Mucosa of stomach (tissue), 1 donor: ENCODE measurements around the gene SH3RF3.

Experiments
- H3K27me3 ChIP-seq: one replicate; pipeline ENCODE4 v1.7.0; 2013; ENCODE audit warnings: mild to moderate bottlenecking, low read length; ENCODE audit not compliant: control insufficient read depth, insufficient read depth
- H3K36me3 ChIP-seq: one replicate; pipeline ENCODE4 v1.7.0; 2013; ENCODE audit warnings: low read length; ENCODE audit not compliant: control insufficient read depth, insufficient read depth
- H3K4me1 ChIP-seq: one replicate; pipeline ENCODE4 v1.7.0; 2013; ENCODE audit warnings: mild to moderate bottlenecking, low read length; ENCODE audit not compliant: control insufficient read depth, insufficient read depth
- H3K4me3 ChIP-seq: one replicate; pipeline ENCODE4 v1.7.0; 2013; ENCODE audit warnings: low read length
- H3K9ac ChIP-seq: one replicate; pipeline ENCODE4 v1.7.0; 2013; ENCODE audit warnings: mild to moderate bottlenecking, low read length, moderate library complexity
- H3K9me3 ChIP-seq: one replicate; pipeline ENCODE4 v1.7.0; 2013; ENCODE audit warnings: mild to moderate bottlenecking, low read length, moderate library complexity; ENCODE audit not compliant: control insufficient read depth
- donor health status: Pancreatic carcinoma.

Gene SH3RF3

GRCh38 chr2:109234355-109234754, 105.3 kb downstream of the SH3RF3 start:
- H3K9me3 ChIP-seq, result no peaks in the 10 kb centered on the region
- no peaks in the 10 kb centered on the region for H3K4me1 ChIP-seq
- no peak overlapping the region for H3K4me3 ChIP-seq
- no peaks in the 10 kb centered on the region for H3K27me3 ChIP-seq
- H3K9ac ChIP-seq, result no peak overlapping the region
- H3K36me3 ChIP-seq, result no peaks in the 10 kb centered on the region

GRCh38 chr2:109236147-109236546, 107.1 kb downstream of the SH3RF3 start:
- no peaks in the 10 kb centered on the region for H3K4me1 ChIP-seq
- no peak overlapping the region for H3K4me3 ChIP-seq
- H3K9ac ChIP-seq, result no peak overlapping the region
- H3K36me3 ChIP-seq, result no peaks in the 10 kb centered on the region
- no peaks in the 10 kb centered on the region for H3K9me3 ChIP-seq
- H3K27me3 ChIP-seq, result no peaks in the 10 kb centered on the region

GRCh38 chr2:109237792-109238191, 108.8 kb downstream of the SH3RF3 start:
- Histone ChIP-seq H3K36me3 (no peaks in the 10 kb centered on the region), H3K9me3 (no peaks in the 10 kb centered on the region), H3K4me1 (peaks cover 8% of the 10 kb centered on the region), H3K27me3 (no peaks in the 10 kb centered on the region), H3K9ac (no peak overlapping the region), H3K4me3 (no peak overlapping the region)

GRCh38 chr2:109238580-109238979, 109.6 kb downstream of the SH3RF3 start:
- no peaks in the 10 kb centered on the region for H3K36me3 ChIP-seq
- H3K4me3 ChIP-seq, result no peak overlapping the region
- no peak overlapping the region for H3K9ac ChIP-seq
- H3K4me1 ChIP-seq, result peaks cover 10% of the 10 kb centered on the region
- H3K9me3 ChIP-seq, result no peaks in the 10 kb centered on the region
- no peaks in the 10 kb centered on the region for H3K27me3 ChIP-seq

- peaks cover 10% of the 10 kb centered on the region for H3K4me1 ChIP-seq
- no peaks in the 10 kb centered on the region for H3K36me3 ChIP-seq
Observed at GRCh38 chr2:109239720-109240119, 110.7 kb downstream of the SH3RF3 start.

GRCh38 chr2:109242210-109242653, 113.2 kb downstream of the SH3RF3 start:
- no peaks in the 10 kb centered on the region for H3K27me3 ChIP-seq
- peaks cover 14% of the 10 kb centered on the region for H3K4me1 ChIP-seq
- H3K4me3 ChIP-seq, result no peak overlapping the region
- no peak overlapping the region for H3K9ac ChIP-seq
- H3K9me3 ChIP-seq, result no peaks in the 10 kb centered on the region
- H3K36me3 ChIP-seq, result no peaks in the 10 kb centered on the region

More at GRCh38 chr2:109239720-109240119, 110.7 kb downstream of the SH3RF3 start:
- Histone ChIP-seq H3K9ac (no peak overlapping the region), H3K4me3 (no peak overlapping the region), H3K9me3 (no peaks in the 10 kb centered on the region), H3K27me3 (no peaks in the 10 kb centered on the region)

- no peaks in the 10 kb centered on the region for H3K27me3 ChIP-seq
- H3K9me3 ChIP-seq, result no peaks in the 10 kb centered on the region
- H3K4me3 ChIP-seq, result no peak overlapping the region
- H3K4me1 ChIP-seq, result peaks cover 20% of the 10 kb centered on the region
- no peaks in the 10 kb centered on the region for H3K36me3 ChIP-seq
- no peak overlapping the region for H3K9ac ChIP-seq
Observed at GRCh38 chr2:109242654-109243331, 113.8 kb downstream of the SH3RF3 start.

GRCh38 chr2:109243526-109244303, 114.7 kb downstream of the SH3RF3 start:
- Histone ChIP-seq H3K36me3 (no peaks in the 10 kb centered on the region), H3K4me1 (peaks cover 21% of the 10 kb centered on the region), H3K9ac (no peak overlapping the region), H3K27me3 (no peaks in the 10 kb centered on the region), H3K4me3 (no peak overlapping the region), H3K9me3 (no peaks in the 10 kb centered on the region)

GRCh38 chr2:109244304-109244582, 115.2 kb downstream of the SH3RF3 start:
- no peak overlapping the region for H3K9ac ChIP-seq
- no peak overlapping the region for H3K4me3 ChIP-seq
- peaks cover 21% of the 10 kb centered on the region for H3K4me1 ChIP-seq
- H3K9me3 ChIP-seq, result no peaks in the 10 kb centered on the region
- no peaks in the 10 kb centered on the region for H3K36me3 ChIP-seq
- no peaks in the 10 kb centered on the region for H3K27me3 ChIP-seq

GRCh38 chr2:109244750-109245382, 115.9 kb downstream of the SH3RF3 start:
- peaks cover 21% of the 10 kb centered on the region for H3K4me1 ChIP-seq
- no peak overlapping the region for H3K9ac ChIP-seq
- no peak overlapping the region for H3K4me3 ChIP-seq
- H3K36me3 ChIP-seq, result no peaks in the 10 kb centered on the region
- no peaks in the 10 kb centered on the region for H3K9me3 ChIP-seq
- no peaks in the 10 kb centered on the region for H3K27me3 ChIP-seq

- Histone ChIP-seq H3K36me3 (no peaks in the 10 kb centered on the region), H3K27me3 (no peaks in the 10 kb centered on the region), H3K4me1 (peaks cover 21% of the 10 kb centered on the region), H3K9me3 (no peaks in the 10 kb centered on the region), H3K4me3 (no peak overlapping the region), H3K9ac (no peak overlapping the region)
Observed at GRCh38 chr2:109246176-109246575, 117.2 kb downstream of the SH3RF3 start.

GRCh38 chr2:109246616-109247015, 117.6 kb downstream of the SH3RF3 start:
- Histone ChIP-seq H3K27me3 (no peaks in the 10 kb centered on the region), H3K4me1 (peaks cover 21% of the 10 kb centered on the region), H3K36me3 (no peaks in the 10 kb centered on the region), H3K4me3 (no peak overlapping the region), H3K9ac (no peak overlapping the region), H3K9me3 (no peaks in the 10 kb centered on the region)
